Prostate gland (tissue), 2 donors: ENCODE data around the gene CDK1.

Experiments
- POLR2A ChIP-seq: fragments of 450-650 bp; IDR thresholded peaks from one replicate; pipeline ENCODE4 v1.6.1; 2016; ENCODE audit warnings: antibody characterized with exemption, mild to moderate bottlenecking
- POLR2AphosphoS5 ChIP-seq: sonication (generic); formaldehyde crosslinking; IDR thresholded peaks from one replicate; pipeline ENCODE4 v1.6.1; 2017; ENCODE audit warnings: antibody characterized with exemption
- TF ChIP-seq, protein P1 (sequence below), 4 experiments: fragments of 200-600 bp in 2 of 4; fragments of 450-650 bp in 2 of 4; sonication (generic) in 2 of 4; IDR thresholded peaks; 1 replicate in 3 of 4; 2 replicates in 1 of 4; pipeline ENCODE4 v1.5.1; 2016 to 2019; ENCODE audit warnings: antibody characterized with exemption in 4 of 4, mild to moderate bottlenecking in 2 of 4, moderate library complexity in 2 of 4

DNA sequence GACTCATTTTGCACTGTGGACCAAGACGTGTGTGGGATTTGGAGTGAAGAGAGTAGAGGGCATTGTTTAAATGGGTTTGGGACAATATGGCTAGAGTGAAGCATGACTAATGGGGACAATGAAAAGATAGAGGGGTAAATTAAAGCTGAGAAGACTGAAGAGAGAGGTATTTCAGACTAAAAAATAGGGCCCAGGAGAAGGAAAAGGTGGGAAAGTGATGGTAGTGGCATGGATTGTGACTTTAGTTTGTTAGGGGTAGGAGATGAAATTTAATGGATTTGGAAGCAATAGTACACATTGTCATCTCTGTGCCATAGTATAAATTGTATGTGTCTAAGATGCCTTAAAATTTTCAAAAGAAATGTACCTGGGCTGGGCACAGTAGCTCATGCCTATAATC, 18.2 kb downstream of the CDK1 start:
- TF ChIP-seq, protein P1, sequence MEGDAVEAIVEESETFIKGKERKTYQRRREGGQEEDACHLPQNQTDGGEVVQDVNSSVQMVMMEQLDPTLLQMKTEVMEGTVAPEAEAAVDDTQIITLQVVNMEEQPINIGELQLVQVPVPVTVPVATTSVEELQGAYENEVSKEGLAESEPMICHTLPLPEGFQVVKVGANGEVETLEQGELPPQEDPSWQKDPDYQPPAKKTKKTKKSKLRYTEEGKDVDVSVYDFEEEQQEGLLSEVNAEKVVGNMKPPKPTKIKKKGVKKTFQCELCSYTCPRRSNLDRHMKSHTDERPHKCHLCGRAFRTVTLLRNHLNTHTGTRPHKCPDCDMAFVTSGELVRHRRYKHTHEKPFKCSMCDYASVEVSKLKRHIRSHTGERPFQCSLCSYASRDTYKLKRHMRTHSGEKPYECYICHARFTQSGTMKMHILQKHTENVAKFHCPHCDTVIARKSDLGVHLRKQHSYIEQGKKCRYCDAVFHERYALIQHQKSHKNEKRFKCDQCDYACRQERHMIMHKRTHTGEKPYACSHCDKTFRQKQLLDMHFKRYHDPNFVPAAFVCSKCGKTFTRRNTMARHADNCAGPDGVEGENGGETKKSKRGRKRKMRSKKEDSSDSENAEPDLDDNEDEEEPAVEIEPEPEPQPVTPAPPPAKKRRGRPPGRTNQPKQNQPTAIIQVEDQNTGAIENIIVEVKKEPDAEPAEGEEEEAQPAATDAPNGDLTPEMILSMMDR (IDR thresholded peaks at IDR 0.05) = no peak
- TF ChIP-seq POLR2AphosphoS5 (no peak), POLR2A (no peak)
